Measurements from ENCODE around the gene LCLAT1.
"Not testable (repeated sequence)": the region's sequence is repeated elsewhere in the genome, so short reads cannot be mapped to it uniquely, and the experiment has no call there.

DNA sequence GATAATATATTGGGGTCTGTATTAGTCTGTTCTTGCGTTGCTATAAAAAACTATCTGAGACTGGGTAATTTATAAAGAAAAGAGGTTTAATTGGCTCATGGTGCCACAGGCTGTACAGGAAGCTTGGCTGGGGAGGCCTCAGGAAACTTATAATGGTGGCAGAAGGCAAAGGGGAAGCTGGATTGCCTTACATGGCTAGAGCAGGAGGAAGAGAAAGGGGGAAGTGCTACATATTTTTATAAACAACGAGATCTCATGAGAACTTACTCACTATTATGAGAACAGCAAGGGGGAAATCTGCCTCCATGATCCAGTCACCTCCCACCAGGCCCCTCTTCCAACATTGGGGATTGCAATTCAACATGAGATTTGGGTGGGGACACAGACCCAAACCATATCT lies 48.9 kb downstream of the LCLAT1 start:
- not testable (repeated sequence) for TF ChIP-seq POLR2AphosphoS5 (IDR thresholded peaks at IDR 0.05; ENCODE audit: borderline replicate concordance, low read depth, low read length); EZH2 (IDR thresholded peaks at IDR 0.05)

Data from SK-N-MC (cell line).